IPS-11a (cell line): ENCODE data around the gene R3HDM2.
"Not testable (repeated sequence)": the region's sequence is repeated elsewhere in the genome, so short reads cannot be mapped to it uniquely, and the experiment has no call there.

Experiments used
- H3K4me3 ChIP-seq: one replicate; pipeline ENCODE4 v1.5.1; 2013; ENCODE audit warnings: low read depth, low read length, control low read depth

R3HDM2 gene

GRCh38 chr12:57384478-57384877 is 46.4 kb downstream of the R3HDM2 start:
- H3K4me3 ChIP-seq, result no peak overlapping the region

GRCh38 chr12:57381693-57382220 is 49.1 kb downstream of the R3HDM2 start:
- H3K4me3 ChIP-seq, result no peak overlapping the region

GRCh38 chr12:57380300-57380699 is 50.5 kb downstream of the R3HDM2 start:
- no peak overlapping the region for H3K4me3 ChIP-seq

- H3K4me3 ChIP-seq, result no peak overlapping the region
These were observed 53.6 kb downstream of the R3HDM2 start for GRCh38 chr12:57377103-57377840.

GRCh38 chr12:57372233-57372632 is 58.6 kb downstream of the R3HDM2 start:
- H3K4me3 ChIP-seq, result no peak overlapping the region

GRCh38 chr12:57370696-57371095 is 60.1 kb downstream of the R3HDM2 start:
- no peak overlapping the region for H3K4me3 ChIP-seq

GRCh38 chr12:57370072-57370471 is 60.8 kb downstream of the R3HDM2 start:
- no peak overlapping the region for H3K4me3 ChIP-seq

- no peak overlapping the region for H3K4me3 ChIP-seq
These were observed 61.6 kb downstream of the R3HDM2 start for GRCh38 chr12:57369202-57369601.

- H3K4me3 ChIP-seq, result no peak overlapping the region
These were observed 62.3 kb downstream of the R3HDM2 start for GRCh38 chr12:57368349-57369095.

GRCh38 chr12:57367121-57367520 is 63.7 kb downstream of the R3HDM2 start:
- H3K4me3 ChIP-seq, result no peak overlapping the region

GRCh38 chr12:57366315-57366714 is 64.5 kb downstream of the R3HDM2 start:
- no peak overlapping the region for H3K4me3 ChIP-seq

- H3K4me3 ChIP-seq, result not testable (repeated sequence)
These were observed 66.7 kb downstream of the R3HDM2 start for GRCh38 chr12:57364156-57364555.

- H3K4me3 ChIP-seq, result no peak overlapping the region
These were observed 70.4 kb downstream of the R3HDM2 start for GRCh38 chr12:57360468-57360867.

- H3K4me3 ChIP-seq, result no peak overlapping the region
These were observed 72.2 kb downstream of the R3HDM2 start for GRCh38 chr12:57358646-57359045.

GRCh38 chr12:57355734-57356133 is 75.1 kb downstream of the R3HDM2 start:
- H3K4me3 ChIP-seq, result no peak overlapping the region

GRCh38 chr12:57352166-57352565 is 78.7 kb downstream of the R3HDM2 start:
- no peak overlapping the region for H3K4me3 ChIP-seq

- no peak overlapping the region for H3K4me3 ChIP-seq
These were observed 83.6 kb downstream of the R3HDM2 start for GRCh38 chr12:57347284-57347683.

- H3K4me3 ChIP-seq, result no peak overlapping the region
These were observed 87.0 kb downstream of the R3HDM2 start for GRCh38 chr12:57343703-57344378.

GRCh38 chr12:57342207-57342691 is 88.6 kb downstream of the R3HDM2 start:
- H3K4me3 ChIP-seq, result no peak overlapping the region

GRCh38 chr12:57341275-57341990 is 89.4 kb downstream of the R3HDM2 start:
- no peak overlapping the region for H3K4me3 ChIP-seq

GRCh38 chr12:57340104-57340503 is 90.7 kb downstream of the R3HDM2 start:
- no peak overlapping the region for H3K4me3 ChIP-seq
